HL-60 (cell line): ENCODE data around the gene TESPA1.

Source experiments
- CTCF ChIP-seq: IDR thresholded peaks from one replicate; pipeline ENCODE4 v1.5.1; 2011; ENCODE audit warnings: low read length, control low read depth, inconsistent platforms; ENCODE audit not compliant: insufficient read depth
- POLR2AphosphoS5 ChIP-seq: IDR thresholded peaks from 2 replicates; pipeline ENCODE4 v1.6.1; 2012; ENCODE audit warnings: low read depth

- TF ChIP-seq CTCF = no peak
- TF ChIP-seq POLR2AphosphoS5 = no peak
Measured at GRCh38 chr12:55025508-55025907, 40.9 kb upstream of the TESPA1 start.
